Stimulated activated CD8-positive, alpha-beta memory T cell treated with anti-CD3 and anti-CD28 coated beads, Interleukin-7, amount 100 ng/mL, for 24 hours (primary cell): ENCODE data around the gene B3GALNT2.
"Not testable (repeated sequence)": the region's sequence is repeated elsewhere in the genome, so short reads cannot be mapped to it uniquely, and the experiment has no call there.

Source experiments
- DNase-seq: peaks from one replicate; pipeline ENCODE4 v3.0.0-alpha.2; 2020; ENCODE audit warnings: low read depth

The B3GALNT2 gene

DNA sequence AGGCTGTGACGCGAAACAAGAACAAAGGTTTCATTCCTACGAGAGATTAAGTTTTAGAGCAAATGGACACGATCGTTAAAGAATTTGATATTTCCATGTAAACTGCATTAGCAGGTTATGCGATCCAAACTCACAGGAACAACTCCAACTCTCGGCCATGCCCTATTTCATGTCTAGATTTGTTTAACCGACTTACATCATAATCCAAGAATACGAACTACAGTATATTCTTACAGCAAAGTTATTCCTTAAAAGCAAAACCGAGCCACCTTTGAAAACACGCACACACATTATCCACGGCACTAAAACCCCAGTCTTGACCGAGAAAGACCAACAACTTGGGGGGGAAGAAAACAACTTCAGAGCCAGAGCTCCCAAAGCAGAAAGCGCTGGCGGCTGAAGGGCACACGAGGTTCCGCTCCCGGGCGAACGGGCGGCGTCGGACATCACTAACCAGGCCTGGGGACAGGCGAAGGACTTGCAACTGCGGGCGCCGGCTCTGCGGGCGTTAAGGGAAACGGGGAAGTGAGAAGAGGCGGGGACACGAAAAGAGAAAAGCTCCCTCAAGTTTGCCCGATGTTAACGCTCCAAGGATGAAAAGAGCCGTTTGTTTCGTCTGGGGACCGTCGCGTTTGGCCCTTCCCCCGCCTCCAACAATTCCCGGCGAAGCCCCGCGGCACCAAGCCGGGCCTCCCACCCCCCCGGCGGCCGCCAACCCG is 690 bp downstream of the B3GALNT2 start:
- DNase-seq = no peak

DNA sequence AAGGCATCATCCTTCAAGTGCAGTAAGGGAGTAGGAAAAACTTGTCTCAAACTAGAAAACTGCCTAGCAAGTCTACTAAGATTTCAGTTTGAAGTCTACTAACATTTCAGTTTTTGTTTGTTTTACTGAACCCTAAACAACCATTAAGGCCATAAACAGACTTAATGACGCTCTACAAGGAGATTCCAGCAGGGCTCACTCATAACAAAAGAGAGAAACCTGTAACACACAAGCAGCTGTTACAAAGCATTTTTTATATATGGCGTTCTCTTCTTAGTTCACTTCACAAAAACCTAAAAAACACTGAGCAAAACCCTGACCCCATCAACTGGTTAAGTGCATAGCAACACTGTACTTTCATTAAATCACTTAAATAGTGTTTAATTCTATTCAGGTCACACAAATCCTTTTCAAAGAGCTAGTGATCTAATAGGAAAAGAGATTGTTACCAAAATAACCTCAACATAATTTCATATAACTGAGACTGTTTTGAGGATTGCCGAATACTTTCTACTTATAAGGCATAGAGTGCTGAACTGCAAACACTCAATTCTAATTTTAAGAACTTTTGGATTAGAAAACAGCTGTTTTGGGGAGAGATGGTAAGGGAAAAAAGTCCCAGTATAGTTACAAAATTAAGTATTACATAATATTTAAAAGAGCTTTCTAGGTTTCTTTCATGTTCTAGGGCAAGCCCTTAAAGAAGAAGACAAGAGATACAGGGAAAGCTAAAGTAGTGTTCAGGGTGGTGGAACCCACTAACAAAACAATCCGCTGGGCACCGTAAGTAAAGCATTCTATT is 1.4 kb downstream of the B3GALNT2 start:
- no peak for DNase-seq

DNA sequence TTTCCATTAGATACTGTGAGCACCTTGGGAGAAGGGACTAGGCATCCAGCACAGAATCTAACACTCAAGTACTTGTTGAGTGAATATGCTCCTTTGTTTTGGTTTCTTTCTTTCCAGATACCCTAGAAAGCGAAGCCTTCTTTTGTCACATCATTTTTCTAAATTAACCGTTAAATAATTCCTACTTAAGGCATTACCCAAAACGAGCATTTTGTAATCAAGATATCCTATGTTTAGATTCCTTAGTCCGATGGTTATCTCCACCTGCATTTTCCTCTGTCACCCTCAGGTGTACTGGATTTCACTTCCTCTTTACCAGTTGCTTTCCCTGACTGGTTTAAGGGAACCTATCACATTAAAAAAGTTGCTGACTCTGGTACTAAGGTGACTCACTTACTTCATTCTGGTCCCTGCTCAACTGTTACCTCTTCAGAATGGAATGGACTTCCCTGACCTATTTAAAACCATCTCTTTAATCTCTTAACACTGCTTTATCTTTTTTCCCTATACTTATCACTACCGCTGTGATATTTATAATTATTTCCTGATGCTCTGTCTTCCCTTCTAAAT is 3.2 kb downstream of the B3GALNT2 start:
- DNase-seq = no peak

DNA sequence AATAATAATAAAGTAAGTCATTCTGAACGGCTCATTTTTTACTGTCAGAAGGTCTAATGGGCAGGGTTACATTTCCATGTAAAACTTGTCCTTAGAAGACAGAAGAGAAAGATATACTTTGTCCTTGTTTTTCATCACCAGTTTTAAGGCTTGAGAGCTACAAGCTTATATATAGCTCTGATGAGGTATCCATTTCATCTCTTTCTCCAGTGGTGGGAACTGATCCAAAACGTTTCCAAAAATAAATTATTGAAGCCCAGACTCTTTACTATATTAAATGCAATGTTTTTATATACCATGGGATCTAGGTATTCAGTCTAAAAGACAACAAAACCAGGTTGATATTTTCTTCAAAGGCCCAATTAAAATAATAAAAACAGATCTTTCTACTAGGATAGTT is 8.7 kb downstream of the B3GALNT2 start:
- DNase-seq = no peak

DNA sequence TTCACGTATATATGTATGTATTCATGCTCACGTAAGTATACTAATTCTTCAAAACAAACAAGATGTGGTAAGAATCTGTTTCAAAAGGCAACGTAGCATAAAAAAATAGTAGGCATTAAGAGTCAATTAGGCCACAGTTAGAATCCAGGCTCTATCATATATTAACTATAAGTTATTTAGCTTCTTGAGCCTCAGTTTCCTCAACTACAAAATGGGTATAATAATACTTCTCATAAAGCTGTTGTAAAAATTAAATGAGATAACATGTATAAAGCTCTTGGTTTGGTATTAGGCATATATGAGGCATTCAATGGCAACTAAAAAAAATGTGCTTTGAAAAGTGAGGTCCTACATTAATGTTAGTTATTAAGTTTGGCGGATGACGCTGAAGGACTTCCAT is 9.2 kb downstream of the B3GALNT2 start:
- no peak for DNase-seq

DNA sequence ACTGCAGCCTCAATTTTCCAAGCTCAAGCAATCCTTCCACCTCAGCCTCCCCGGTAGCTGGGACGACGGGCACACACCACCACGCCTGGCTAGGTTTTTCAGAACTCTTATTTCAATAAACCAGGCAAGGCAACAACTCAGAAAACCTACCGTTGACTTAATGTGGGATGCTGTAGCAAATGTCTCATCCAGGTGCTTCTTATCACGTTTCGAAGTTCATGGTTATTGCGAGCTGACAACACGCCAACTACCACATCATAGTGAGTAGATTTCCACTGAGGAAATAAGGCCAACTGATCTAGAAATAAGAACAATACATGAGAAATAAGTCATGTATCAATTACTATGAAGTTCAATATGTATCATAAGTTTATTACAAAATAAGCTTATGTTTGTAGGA is 9.7 kb downstream of the B3GALNT2 start:
- no peak for DNase-seq

DNA sequence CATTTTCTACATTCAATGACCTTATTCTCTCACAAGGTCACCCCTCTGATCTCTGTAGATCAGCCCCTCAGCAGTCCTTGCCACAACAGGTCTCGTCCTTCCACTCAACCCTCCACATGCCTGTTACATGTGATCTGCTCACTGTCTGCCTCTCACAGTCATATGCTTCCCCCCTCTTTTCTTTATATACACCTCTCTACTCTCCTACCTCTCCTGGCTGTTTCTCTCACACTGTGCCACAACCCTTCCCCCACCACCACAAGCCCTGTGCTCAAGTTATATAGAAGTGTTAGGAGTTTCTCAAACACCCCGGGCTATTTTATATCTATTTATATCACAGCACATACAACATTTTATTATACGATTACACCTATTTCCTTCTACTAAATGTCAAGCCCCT is 12.6 kb downstream of the B3GALNT2 start:
- no peak for DNase-seq

DNA sequence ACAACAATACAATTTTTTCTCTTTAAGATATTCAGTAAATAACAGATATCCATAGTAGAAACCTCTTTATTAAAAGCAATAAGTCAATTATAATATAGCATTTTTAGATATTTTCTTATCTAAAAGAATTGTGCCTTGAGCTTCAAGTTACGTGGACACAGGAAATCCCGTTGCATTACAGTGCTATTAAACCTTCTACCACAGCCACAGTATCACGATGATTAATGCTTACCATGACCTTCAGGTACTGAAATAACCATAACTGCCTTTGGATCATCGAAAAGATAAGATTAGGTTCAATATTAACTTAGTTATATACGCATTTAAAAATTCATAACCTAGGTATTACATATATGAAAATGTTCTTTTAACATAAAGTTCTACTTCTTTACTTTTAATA is 17.9 kb downstream of the B3GALNT2 start:
- DNase-seq = no peak

DNA sequence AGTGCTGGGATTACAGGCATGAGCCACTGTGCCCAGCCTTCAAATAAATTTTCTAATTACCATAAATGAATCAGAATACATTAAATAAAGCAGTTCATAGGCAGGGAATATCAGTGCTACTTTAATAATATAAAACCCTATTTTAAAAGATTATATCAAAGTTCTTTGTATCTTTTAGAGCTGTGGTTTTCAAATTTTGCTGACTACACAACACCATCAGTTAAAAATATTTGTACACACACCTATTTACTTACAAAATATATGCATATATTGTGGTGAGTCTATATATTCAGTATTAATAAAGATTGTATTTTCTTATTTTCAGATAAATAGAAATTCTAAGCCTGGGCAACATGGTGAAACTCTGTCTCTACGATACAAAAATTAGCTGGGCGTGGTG is 18.7 kb downstream of the B3GALNT2 start:
- DNase-seq = no peak

DNA sequence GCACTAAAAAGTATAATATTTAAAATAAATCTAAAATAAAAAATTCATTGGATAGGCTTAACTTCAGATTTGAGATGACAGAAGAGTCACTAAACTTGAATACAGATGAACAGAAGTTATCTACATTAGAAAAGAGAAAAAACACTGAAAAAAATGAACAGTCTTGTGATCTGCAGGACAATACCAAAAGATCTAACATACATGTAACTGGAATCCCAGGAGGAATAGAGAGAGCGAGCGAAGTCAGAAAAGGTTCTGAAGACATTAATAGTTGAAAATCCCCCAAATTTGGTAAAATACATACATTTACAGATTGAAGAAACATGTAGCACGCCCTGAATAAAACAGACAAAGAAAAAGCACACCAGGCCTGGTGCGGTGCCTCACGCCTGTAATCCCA is 21.2 kb downstream of the B3GALNT2 start:
- no peak for DNase-seq

DNA sequence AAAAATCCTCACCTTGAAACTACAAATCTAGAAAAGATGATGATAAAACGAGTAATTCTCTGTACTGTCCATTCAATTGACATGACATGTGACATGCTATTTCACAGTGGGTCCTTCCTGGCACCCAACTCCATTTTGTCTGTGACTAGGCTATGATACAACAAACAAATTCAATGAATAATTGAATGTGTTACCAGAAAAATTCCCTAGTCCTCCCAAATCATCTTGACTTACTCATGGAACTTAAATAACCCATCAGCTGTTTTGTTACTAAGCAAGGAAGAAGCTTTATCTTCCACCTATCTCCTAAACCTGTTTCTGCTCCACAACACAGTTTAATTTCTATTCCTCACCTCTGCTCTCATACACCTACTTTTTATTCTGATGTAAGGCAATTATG is 30.4 kb downstream of the B3GALNT2 start:
- no peak for DNase-seq

DNA sequence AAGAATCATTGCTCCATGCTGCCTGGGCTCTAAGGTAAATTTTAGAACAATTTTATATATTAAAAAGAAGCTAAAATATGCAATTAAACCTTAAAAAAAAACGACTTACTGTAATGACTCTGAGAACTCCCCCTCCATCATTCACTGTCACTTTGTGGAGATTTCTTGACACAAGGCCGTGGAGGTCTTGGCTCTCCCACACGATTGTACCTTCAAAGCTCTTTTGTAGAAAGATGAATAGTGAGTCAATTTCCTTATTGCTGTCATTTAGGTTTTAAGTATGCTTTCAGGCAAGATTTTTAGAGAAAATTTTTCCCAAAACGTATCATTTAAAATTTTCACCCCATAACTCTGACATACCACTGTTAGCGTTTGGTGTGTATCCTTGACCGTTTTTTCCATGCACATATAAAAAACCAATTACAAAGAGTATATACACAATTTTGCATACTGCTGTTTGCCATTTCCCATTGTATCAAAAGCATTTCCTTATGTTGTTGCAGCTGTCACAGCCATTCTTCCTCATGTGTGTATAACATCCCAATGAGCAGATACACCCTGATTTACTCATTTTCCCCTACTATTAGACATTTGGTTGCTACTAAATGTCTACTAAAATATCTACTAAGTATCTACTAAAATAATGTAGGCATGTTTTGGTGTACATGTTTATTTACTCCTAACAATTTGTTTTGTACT is 33.4 kb downstream of the B3GALNT2 start:
- no peak for DNase-seq

DNA sequence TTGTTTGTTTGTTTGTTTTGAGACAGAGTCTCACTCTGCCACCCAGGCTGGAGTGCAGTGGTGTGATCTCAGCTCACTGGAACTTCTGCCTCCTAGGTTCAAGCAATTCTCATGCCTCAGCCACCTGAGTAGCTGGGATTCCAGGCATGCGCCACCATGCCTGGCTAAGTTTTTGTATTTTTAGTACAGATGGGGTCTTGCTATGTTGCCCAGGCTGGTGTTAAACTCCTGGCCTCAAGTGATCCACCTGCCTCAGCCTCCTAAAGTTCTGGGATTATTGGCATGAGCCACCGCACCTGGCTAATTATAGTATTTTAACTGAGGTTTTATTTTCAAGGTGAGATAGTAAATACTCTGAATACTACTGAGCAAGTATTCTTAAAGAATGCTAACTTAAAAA is 34.4 kb downstream of the B3GALNT2 start:
- DNase-seq = not testable (repeated sequence)

DNA sequence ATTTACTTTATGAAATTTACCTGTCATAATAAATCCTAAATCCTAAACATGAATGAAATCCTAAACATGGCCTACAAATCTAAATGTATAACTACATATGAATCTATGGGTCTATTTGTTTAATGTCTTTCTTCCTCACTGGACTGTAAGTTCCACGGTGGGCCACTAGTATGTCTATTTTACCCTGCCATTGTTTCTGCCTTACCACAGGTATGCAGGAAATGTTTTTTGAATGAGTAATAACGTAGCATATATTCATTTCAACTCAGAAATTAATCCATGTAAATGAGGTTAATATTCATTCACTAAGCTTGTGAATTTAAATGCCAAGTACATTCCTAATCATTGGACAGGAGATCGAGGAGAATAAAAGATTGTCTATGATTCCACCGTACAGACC is 35.3 kb downstream of the B3GALNT2 start:
- DNase-seq = no peak

DNA sequence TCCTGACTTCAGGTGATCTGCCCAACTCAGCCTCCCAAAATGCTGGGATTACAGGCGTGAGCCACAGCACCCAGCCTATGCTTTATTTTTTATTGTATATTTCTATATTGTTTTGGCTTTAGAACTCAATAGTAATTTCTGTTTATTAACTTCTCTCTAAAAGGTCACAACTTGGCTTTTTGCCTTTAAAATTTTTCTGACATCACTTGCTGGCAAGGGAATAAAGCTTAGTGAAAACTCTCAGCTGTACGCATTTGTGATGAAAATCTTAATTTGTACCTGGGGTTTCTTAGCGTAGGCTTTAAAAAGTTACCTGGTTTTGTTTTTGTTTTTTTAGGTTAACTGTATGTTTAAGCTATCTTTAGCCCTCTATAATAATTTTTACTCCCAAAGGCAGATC is 36.2 kb downstream of the B3GALNT2 start:
- DNase-seq = no peak

DNA sequence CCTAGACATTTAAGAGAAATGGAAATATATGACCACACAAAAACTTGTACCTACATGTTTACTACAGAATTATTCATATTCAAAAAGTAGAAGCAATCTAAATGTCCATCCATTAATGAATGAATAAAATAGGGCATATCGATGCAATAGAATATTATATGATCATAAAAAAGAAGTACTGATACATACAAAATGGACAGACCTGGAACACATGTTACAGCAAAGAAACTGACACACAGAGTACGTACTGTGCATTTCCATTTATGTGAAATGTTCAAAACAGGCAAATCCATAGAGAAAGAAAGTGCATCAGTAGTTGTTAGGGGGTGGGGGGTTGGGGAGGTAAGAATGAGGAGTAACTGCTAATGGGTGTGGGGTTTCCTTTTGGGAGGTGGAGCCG is 39.2 kb downstream of the B3GALNT2 start:
- no peak for DNase-seq

DNA sequence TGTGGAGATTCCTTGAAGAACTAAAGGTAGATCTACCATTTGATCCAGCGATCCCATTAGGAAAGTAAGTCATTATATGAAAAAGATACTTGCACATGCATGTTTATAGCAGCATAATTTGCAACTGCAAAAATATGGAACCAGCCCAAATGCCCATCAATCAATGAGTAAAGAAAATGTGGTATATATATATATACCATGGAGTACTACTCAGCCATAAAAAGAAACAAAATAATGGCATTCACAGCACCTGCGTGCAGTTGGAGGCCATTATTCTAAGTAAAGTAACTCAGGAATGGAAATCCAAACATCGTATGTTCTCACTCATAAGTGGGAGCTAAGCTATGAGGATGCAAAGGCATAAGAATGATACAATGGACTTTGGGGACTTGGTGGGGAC is 41.4 kb downstream of the B3GALNT2 start:
- not testable (repeated sequence) for DNase-seq

DNA sequence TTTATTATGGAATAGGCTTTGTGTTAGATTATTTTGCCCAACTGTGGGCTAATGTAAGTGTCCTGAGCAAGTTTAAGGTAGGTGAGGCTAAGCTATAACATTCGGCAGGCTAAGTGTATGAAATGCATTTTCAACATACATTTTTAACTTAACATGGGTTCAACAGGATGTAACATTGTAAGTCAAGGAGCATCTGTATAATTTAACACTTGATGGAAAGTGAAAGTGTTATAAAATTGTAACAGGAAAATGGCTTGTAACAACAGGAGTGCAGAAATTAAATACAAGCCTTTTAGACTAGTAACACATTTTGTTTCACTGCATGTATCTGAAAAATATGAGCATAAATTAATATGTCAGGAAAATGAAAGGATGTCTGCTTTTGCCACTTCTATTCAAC is 42.3 kb downstream of the B3GALNT2 start:
- DNase-seq = no peak

DNA sequence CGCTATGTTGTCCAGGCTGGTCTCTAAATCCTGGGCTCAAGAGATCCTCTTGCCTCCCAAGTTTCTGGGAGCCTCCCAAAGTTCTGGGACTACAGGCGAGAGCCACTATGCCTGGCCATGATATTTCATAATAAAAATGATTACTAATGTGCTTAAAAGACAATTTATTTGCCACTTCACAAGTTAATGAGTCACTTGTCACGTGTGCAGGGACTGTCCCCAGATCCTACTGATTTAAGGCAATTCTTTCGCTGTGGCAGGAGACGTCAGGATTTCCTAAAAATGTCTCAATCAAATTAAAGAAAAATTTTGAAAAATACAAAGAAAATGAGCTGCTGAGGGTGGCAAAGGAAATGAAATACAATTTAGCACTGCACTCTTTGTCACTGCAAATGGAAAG is 43.5 kb downstream of the B3GALNT2 start:
- DNase-seq = no peak

DNA sequence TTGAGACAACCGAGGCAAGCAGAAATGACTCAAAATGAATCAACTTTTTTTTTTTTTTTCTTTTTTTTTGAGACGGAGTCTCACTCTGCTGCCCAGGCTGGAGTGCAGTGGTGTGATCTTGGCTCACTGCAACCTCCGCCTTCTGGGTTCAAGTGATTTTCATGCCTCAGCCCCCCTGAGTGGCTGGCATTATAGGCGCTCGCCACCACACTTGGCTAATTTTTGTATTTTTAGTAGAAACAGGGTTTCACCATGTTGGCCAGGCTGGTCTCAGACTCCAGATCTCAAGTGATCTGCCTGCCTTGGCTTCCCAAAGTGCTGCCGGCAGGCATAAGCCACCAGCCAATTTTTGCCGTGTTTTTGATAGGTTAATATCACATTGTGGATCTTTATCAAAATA is 46.4 kb downstream of the B3GALNT2 start:
- DNase-seq = not testable (repeated sequence)

DNA sequence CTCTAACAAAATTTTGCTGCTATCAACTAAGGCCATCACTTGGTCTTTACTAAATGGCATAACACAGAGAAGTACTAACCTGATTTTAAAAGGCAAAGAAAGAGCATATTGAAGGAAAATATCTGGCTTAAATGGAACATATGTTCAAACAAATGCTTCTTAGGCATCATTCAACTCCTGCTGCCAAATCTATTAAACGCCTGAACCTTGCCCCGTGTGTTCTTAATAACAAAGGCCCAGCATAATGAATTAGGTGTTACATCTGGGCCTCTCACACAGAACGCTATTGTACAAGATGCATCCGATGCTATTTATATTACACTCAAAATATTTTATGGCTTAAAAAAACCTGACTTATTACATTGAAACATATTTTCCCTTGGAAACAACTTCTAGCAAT is 48.4 kb downstream of the B3GALNT2 start:
- DNase-seq = no peak

DNA sequence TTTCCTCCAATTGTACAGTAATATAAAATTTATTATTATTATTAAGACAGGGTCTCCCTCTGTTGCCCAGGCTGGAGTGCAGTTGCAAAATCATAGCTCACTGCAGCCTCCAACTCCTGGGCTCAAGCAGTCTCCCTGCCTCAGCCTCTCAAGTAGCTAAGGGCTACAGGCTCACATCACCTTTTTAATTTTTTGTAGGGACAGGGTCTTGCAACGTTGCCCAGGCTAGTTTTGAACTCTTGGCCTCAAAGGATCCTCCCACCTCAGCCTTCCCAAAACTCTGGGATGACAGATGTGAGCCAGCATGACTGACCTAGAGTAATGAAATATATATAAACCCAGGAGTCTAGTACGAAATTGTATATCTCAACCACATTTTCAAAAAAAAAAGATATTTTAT is 49.2 kb downstream of the B3GALNT2 start:
- no peak for DNase-seq

DNA sequence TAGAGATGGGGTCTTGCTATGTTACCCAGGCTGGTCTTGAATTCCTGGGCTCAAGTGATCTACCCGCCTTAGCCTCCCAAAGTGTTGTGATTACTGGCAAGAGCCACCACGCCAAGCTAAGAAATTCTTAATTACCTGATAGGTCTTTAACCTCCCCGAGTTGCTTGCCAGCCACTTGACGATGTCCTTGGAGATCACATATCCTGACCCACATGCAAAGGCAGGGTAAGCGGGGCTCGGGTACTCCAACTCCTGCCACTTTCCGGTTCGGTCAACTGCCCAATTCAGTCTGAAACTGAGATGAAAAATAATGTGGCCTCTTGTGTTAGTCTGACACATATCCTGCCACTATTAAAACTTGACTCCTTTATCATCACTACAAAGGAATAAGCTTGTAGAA is 50.2 kb downstream of the B3GALNT2 start:
- DNase-seq = no peak
